Body of pancreas (tissue), 4 donors: Measurements from ENCODE around the gene MAST4. TPM values are rescaled to one million over a fixed set of nuclear protein-coding genes. Genes with fewer than 3 reads are reported as not detected.

Experiments used
- ATAC-seq: fragments of 150-250 bp; one replicate; pipeline ENCODE4 v1.9.1; 2016
- DNase-seq, 4 donors: peaks; one replicate each; pipeline ENCODE4 v3.0.0-alpha.2; 2019
- H3K27ac ChIP-seq, 4 donors: fragments of 200-600 bp; sonication (generic); 1 replicate in 3 of 4; 2 replicates in 1 of 4; pipeline versions ENCODE4 v1.5.1 to v1.6.1; 2016 to 2019; ENCODE audit warnings: mild to moderate bottlenecking in 1 of 4, mixed read lengths in 1 of 4, moderate library complexity in 1 of 4
- H3K27me3 ChIP-seq, 2 donors: fragments of 200-600 bp; sonication (generic); one replicate each; pipeline ENCODE4 v1.6.0; 2016; ENCODE audit warnings: mild to moderate bottlenecking in 1 of 2
- H3K36me3 ChIP-seq, 2 donors: fragments of 200-600 bp; sonication (generic); replicated peaks in 1 of 2; 2 replicates each; pipeline ENCODE4 v1.5.1; 2016; ENCODE audit warnings: low read depth in 2 of 2; ENCODE audit not compliant: insufficient read depth in 1 of 2
- H3K4me1 ChIP-seq: fragments of 200-600 bp; sonication (generic); one replicate; pipeline ENCODE4 v1.6.0; 2016
- H3K4me3 ChIP-seq, 2 donors: fragments of 200-600 bp; sonication (generic); 1 replicate in 1 of 2; 2 replicates in 1 of 2; pipeline ENCODE4 v1.5.1; 2016 to 2019
- H3K9me3 ChIP-seq, 3 donors: fragments of 200-600 bp; sonication (generic); 1 replicate in 2 of 3; 2 replicates in 1 of 3; pipeline ENCODE4 v1.5.1; 2016
- CTCF ChIP-seq, 7 experiments: fragments of 450-650 bp in 4 of 7; fragments of 200-600 bp in 3 of 7; sonication (generic) in 3 of 7; IDR thresholded peaks; one replicate each; pipeline ENCODE4 v1.5.1; 2016 to 2019; ENCODE audit warnings: antibody characterized with exemption in 7 of 7
- POLR2A ChIP-seq, 3 donors: fragments of 450-650 bp; IDR thresholded peaks; one replicate each; pipeline ENCODE4 v1.6.1; 2016; ENCODE audit warnings: antibody characterized with exemption in 3 of 3, mild to moderate bottlenecking in 2 of 3
- whole genome bisulfite sequencing, 2 donors: methylation state at CpG; one replicate each; pipeline ENCODE4 v1.1.5; 2017; 5-methylcytosine and 5-hydroxymethylcytosine counted together
- intact Hi-C: fragments of 100-400 bp; cut with DNase I; formaldehyde crosslinking; loops from one replicate; pipeline ENCODE4 v1.15.1; 2023
- total RNA-seq, 2 donors: library from RNA; depleted of rRNA; stranded (reverse); fragments of >200 nt; gene quantifications; one replicate each; pipeline ENCODE4 v1.1.0, GENCODE V29; 2016

MAST4 gene
- total RNA-seq, 2 donors from 2014 or later: 17.9 to 29.7 TPM

DNA sequence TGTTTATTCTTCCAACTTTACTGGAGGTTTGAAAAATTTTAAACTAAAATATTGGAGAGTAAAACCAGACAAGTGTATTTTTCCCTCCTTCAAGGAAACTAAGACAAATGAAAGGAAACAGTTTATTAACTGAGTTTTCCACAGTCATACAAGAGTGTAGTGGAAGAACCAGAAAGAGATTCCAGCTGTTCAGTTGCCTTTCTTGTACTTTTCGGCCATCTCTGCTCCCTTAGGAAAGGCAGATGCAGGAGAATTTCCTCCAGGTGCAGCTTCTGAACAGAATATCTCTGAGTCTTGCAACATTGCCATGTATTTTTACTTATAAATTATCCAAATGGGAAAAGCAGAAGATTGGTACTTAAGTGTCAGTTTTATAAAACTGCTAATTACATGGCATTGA, 217.1 kb downstream of the MAST4 start:
- Histone ChIP-seq H3K9me3 (no peaks in the 10 kb centered on the region), H3K4me3 (no peak overlapping the region), H3K36me3 (no peaks in the 10 kb centered on the region), H3K27me3 (no peaks in the 10 kb centered on the region), H3K27ac (no peak overlapping the region), H3K4me1 (peaks cover 4% of the 10 kb centered on the region)
- intact Hi-C loops: loop anchor here (10.0 kb wide), 1 partner anchor 391 kb away; no protein-coding TSS in a partner anchor
- DNase-seq (no peak), ATAC-seq (no peak)
- WGBS, 2 donors: 71 to 87% methylated on average over 1 of the region's 1 CpG
- TF ChIP-seq CTCF (IDR thresholded peaks at IDR 0.05): no peak
- TF ChIP-seq POLR2A (IDR thresholded peaks at IDR 0.05): no peak

- Histone ChIP-seq H3K36me3 (no peaks in the 10 kb centered on the region), H3K27me3 (no peaks in the 10 kb centered on the region), H3K9me3 (no peaks in the 10 kb centered on the region), H3K4me3 (no peak overlapping the region), H3K27ac (no peak overlapping the region), H3K4me1 (peaks cover 4% of the 10 kb centered on the region)
- DNase-seq: peak; percentile 33 to 43 (median 39)
- no peak for ATAC-seq
- WGBS, 2 donors: 30 to 36% methylated on average over 6 of the region's 6 CpGs
- no peak for TF ChIP-seq POLR2A (IDR thresholded peaks at IDR 0.05)
- peak; percentile 36 to 77 (median 62) for TF ChIP-seq CTCF (IDR thresholded peaks at IDR 0.05)
- intact Hi-C loops: loop anchor here (10.0 kb wide), 1 partner anchor 390 kb away; no protein-coding TSS in a partner anchor
Measured at GRCh38 chr5:66814146-66814991, 218.2 kb downstream of the MAST4 start.

- TF ChIP-seq CTCF (IDR thresholded peaks at IDR 0.05) (no peak), POLR2A (IDR thresholded peaks at IDR 0.05) (no peak)
- ATAC-seq (no peak), DNase-seq (no peak)
- no peaks in the 10 kb centered on the region for H3K4me1 ChIP-seq
- no peak overlapping the region for H3K4me3 ChIP-seq
- no peak overlapping the region for H3K27ac ChIP-seq
- H3K9me3 ChIP-seq: no peaks in the 10 kb centered on the region
- intact Hi-C loops: loop anchor here (10.0 kb wide), 1 partner anchor 386 kb away; no protein-coding TSS in a partner anchor
- WGBS, 2 donors: 86 to 89% methylated on average over 5 of the region's 5 CpGs
- H3K27me3 ChIP-seq: no peaks in the 10 kb centered on the region
- no peaks in the 10 kb centered on the region for H3K36me3 ChIP-seq
Measured at GRCh38 chr5:66818304-66818934, 222.2 kb downstream of the MAST4 start.

- 62 to 68% methylated on average over 4 of the region's 4 CpGs for WGBS, 2 donors
- no peak overlapping the region for H3K27ac ChIP-seq
- H3K4me1 ChIP-seq: no peaks in the 10 kb centered on the region
- TF ChIP-seq CTCF (IDR thresholded peaks at IDR 0.05) (no peak), POLR2A (IDR thresholded peaks at IDR 0.05) (no peak)
- no peaks in the 10 kb centered on the region for H3K9me3 ChIP-seq
- no peaks in the 10 kb centered on the region for H3K36me3 ChIP-seq
- H3K27me3 ChIP-seq: no peaks in the 10 kb centered on the region
- no peak for DNase-seq
- H3K4me3 ChIP-seq: no peak overlapping the region
- intact Hi-C loops: loop anchor here (10.0 kb wide), 1 partner anchor 386 kb away; no protein-coding TSS in a partner anchor
- ATAC-seq: no peak
Measured at GRCh38 chr5:66818935-66819328, 222.7 kb downstream of the MAST4 start.
